GM21723 (cell line): ENCODE results near the gene MBNL2.

ENCODE experiments used
- ATAC-seq: cut with Tn5 transposase; IDR thresholded peaks from one replicate; pipeline ENCODE4 v1.9.1; 2021; ENCODE audit warnings: mild to moderate bottlenecking, moderate library complexity; ENCODE audit not compliant: unreplicated experiment

Gene MBNL2

GRCh38 chr13:97289514-97290298 lies 67.6 kb downstream of the MBNL2 start:
- no peak for ATAC-seq

GRCh38 chr13:97295283-97296182 lies 73.4 kb downstream of the MBNL2 start:
- ATAC-seq, result no peak

- ATAC-seq, result no peak
These were observed 74.6 kb downstream of the MBNL2 start for GRCh38 chr13:97296740-97297139.

GRCh38 chr13:97298816-97299215 lies 76.7 kb downstream of the MBNL2 start:
- no peak for ATAC-seq

GRCh38 chr13:97300871-97301270 lies 78.7 kb downstream of the MBNL2 start:
- no peak for ATAC-seq

GRCh38 chr13:97301382-97302095 lies 79.4 kb downstream of the MBNL2 start:
- ATAC-seq, result no peak

GRCh38 chr13:97302611-97303010 lies 80.5 kb downstream of the MBNL2 start:
- no peak for ATAC-seq

- no peak for ATAC-seq
These were observed 84.0 kb downstream of the MBNL2 start for GRCh38 chr13:97306106-97306505.

GRCh38 chr13:97306645-97307044 lies 84.5 kb downstream of the MBNL2 start:
- ATAC-seq, result no peak

- no peak for ATAC-seq
These were observed 85.2 kb downstream of the MBNL2 start for GRCh38 chr13:97307118-97307881.

- no peak for ATAC-seq
These were observed 85.9 kb downstream of the MBNL2 start for GRCh38 chr13:97307882-97308624.

- no peak for ATAC-seq
These were observed 86.7 kb downstream of the MBNL2 start for GRCh38 chr13:97308735-97309429.

GRCh38 chr13:97310809-97311436 lies 88.8 kb downstream of the MBNL2 start:
- no peak for ATAC-seq

GRCh38 chr13:97311956-97312355 lies 89.8 kb downstream of the MBNL2 start:
- no peak for ATAC-seq

GRCh38 chr13:97313551-97314260 lies 91.6 kb downstream of the MBNL2 start:
- ATAC-seq, result no peak

GRCh38 chr13:97316390-97316789 lies 94.3 kb downstream of the MBNL2 start:
- ATAC-seq, result no peak

- no peak for ATAC-seq
These were observed 95.8 kb downstream of the MBNL2 start for GRCh38 chr13:97317933-97318332.

- ATAC-seq, result no peak
These were observed 96.4 kb downstream of the MBNL2 start for GRCh38 chr13:97318532-97318931.
